ENCODE measurements around the gene LPP.

The LPP gene

DNA sequence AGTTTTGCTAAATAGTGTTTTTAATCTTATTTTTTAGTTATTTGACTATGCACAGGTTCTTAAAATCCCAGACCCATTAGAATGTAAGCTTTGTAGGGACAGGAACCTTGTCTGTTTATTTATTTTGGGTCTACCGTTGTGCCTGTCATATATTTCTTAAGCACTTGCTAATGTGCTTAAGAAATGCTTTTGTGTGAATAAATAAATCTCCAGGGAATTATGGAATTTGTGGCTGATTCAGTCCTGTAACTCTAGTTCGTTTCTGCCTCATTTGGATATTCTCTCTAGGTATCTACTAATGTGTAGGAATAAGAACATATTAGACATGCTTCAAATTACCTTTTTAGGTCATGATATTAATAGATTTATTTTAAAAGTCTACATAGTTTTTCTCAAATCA is 161.6 kb downstream of the LPP start:
- no peak for TF ChIP-seq FOXP2 (optimal IDR thresholded peaks at IDR 0.05; ENCODE audit: borderline replicate concordance, extremely low read depth, extremely low read length, insufficient read depth)
- no peak for TF ChIP-seq TAF1 (IDR thresholded peaks at IDR 0.05; ENCODE audit: borderline replicate concordance, insufficient read depth, low read length)
- TF ChIP-seq, protein P1, sequence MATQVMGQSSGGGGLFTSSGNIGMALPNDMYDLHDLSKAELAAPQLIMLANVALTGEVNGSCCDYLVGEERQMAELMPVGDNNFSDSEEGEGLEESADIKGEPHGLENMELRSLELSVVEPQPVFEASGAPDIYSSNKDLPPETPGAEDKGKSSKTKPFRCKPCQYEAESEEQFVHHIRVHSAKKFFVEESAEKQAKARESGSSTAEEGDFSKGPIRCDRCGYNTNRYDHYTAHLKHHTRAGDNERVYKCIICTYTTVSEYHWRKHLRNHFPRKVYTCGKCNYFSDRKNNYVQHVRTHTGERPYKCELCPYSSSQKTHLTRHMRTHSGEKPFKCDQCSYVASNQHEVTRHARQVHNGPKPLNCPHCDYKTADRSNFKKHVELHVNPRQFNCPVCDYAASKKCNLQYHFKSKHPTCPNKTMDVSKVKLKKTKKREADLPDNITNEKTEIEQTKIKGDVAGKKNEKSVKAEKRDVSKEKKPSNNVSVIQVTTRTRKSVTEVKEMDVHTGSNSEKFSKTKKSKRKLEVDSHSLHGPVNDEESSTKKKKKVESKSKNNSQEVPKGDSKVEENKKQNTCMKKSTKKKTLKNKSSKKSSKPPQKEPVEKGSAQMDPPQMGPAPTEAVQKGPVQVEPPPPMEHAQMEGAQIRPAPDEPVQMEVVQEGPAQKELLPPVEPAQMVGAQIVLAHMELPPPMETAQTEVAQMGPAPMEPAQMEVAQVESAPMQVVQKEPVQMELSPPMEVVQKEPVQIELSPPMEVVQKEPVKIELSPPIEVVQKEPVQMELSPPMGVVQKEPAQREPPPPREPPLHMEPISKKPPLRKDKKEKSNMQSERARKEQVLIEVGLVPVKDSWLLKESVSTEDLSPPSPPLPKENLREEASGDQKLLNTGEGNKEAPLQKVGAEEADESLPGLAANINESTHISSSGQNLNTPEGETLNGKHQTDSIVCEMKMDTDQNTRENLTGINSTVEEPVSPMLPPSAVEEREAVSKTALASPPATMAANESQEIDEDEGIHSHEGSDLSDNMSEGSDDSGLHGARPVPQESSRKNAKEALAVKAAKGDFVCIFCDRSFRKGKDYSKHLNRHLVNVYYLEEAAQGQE (IDR thresholded peaks at IDR 0.05; ENCODE audit: insufficient read depth in 1 of 2, low read depth in 2 of 2, low read length in 2 of 2) = no peak

DNA sequence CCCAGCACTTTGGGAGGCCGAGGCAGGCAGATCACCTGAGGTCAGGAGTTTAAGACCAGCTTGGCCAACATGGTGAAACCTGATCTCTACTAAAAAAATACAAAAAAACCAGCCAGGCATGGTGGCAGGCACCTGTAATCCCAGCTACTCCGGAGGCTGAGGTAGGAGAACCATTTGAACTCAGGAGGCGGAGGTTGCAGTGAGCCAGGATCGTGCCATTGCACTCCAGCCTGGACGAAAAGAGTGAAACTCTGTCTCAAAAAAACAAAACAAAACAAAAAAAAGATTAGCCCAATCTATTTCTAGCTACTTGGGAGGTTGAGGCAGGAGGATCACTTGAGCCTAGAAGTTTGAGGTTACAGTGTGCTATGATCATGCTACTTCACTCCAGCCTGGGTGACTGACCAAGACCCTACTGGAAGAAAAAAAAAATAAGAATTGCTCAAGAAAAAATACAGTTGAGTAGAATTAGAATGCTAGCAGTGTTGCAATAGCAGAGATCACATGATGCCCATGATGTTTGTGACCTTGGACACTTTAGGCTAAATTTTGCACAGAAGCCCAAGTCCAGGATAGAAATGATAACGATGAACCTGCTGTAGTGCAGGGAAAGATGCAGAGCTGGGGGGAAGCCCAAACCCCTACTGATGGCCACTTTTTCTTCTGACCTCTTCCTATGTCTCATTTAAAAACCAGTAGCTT is 162.2 kb downstream of the LPP start:
- TF ChIP-seq POLR2AphosphoS5 (IDR thresholded peaks at IDR 0.05; ENCODE audit: low read depth, low read length) = no peak

DNA sequence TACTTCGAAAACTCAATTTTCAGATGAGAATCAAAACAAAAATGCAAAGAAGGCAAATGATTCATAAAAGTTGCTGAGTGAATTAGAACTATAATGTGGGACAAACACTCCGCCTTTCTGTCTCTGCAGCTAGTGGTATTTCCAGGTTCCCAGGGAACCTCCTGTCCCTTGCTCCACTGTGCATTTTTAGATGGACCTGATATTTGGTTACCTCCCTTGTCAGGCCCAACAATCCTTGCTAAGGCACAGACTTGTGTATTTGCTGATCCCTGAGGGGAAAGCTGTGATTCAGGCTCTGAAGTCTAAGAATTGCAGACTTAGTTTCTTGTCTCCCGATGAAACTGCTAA is 162.7 kb downstream of the LPP start:
- TF ChIP-seq FOXP2 (optimal IDR thresholded peaks at IDR 0.05; ENCODE audit: borderline replicate concordance, extremely low read depth, extremely low read length, insufficient read depth) = no peak
- TF ChIP-seq POLR2AphosphoS5 (IDR thresholded peaks at IDR 0.05; ENCODE audit: low read depth, low read length) = no peak
- TF ChIP-seq SIN3A (IDR thresholded peaks at IDR 0.05; ENCODE audit: borderline replicate concordance, insufficient read depth, low read length) = no peak
- TF ChIP-seq, protein P1 (IDR thresholded peaks at IDR 0.05; ENCODE audit: insufficient read depth in 1 of 2, low read depth in 2 of 2, low read length in 2 of 2) = no peak
- no peak for TF ChIP-seq TAF1 (IDR thresholded peaks at IDR 0.05; ENCODE audit: borderline replicate concordance, insufficient read depth, low read length)

DNA sequence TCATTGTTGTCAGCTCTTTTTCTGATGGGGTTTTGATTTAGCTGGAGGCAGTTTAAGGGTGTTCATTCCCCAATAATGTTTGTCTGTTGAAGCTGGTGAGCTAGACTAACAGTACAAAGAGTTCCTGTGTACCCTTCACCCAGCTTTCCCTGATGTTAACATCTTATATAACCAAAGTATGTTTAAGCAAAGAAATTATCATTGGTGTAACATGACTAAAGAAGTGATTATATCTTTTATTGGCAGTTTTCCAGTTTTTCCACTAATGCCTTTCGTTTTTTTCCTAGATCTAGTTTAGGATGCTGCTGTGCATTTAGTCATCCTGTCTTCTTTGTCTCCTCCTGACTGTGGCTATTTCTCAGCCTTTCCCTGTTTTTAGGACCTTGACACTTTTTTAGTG is 165.6 kb downstream of the LPP start:
- TF ChIP-seq FOXP2 (optimal IDR thresholded peaks at IDR 0.05; ENCODE audit: borderline replicate concordance, extremely low read depth, extremely low read length, insufficient read depth) (no peak), POLR2AphosphoS5 (IDR thresholded peaks at IDR 0.05; ENCODE audit: low read depth, low read length) (no peak), SIN3A (IDR thresholded peaks at IDR 0.05; ENCODE audit: borderline replicate concordance, insufficient read depth, low read length) (no peak), TAF1 (IDR thresholded peaks at IDR 0.05; ENCODE audit: borderline replicate concordance, insufficient read depth, low read length) (no peak)
- TF ChIP-seq, protein P1 (IDR thresholded peaks at IDR 0.05; ENCODE audit: insufficient read depth in 1 of 2, low read depth in 2 of 2, low read length in 2 of 2) = no peak

DNA sequence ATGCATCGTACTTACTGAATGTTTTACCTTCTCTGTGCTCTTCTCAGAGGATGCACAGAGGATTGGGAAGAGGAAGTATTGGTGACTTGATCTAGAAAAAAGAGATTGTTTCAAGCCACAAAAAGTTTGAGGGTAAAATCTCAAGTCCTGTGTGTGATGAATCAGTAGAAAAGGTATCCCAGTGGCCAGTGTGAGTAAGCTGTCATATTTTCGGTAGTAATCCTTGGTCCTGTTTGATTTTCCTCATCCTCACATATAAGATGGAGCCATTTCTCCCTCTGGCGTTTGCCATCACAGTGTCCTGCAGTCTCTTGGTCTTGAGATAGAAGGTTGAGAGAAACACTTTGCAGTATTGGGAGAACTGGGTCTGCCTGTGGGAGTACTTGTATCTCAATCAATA is 166.8 kb downstream of the LPP start:
- TF ChIP-seq POLR2AphosphoS5 (IDR thresholded peaks at IDR 0.05; ENCODE audit: low read depth, low read length) (no peak), FOXP2 (optimal IDR thresholded peaks at IDR 0.05; ENCODE audit: borderline replicate concordance, extremely low read depth, extremely low read length, insufficient read depth) (no peak), TAF1 (IDR thresholded peaks at IDR 0.05; ENCODE audit: borderline replicate concordance, insufficient read depth, low read length) (no peak)
- TF ChIP-seq, protein P1 (IDR thresholded peaks at IDR 0.05; ENCODE audit: insufficient read depth in 1 of 2, low read depth in 2 of 2, low read length in 2 of 2) = no peak
